Stimulated activated CD4-positive, alpha-beta T cell treated with anti-CD3 and anti-CD28 coated beads, Interleukin-2, amount 100 ng/mL, for 24 hours (primary cell): ENCODE measurements around the gene POLR2J3.
"Not testable (repeated sequence)": the region's sequence is repeated elsewhere in the genome, so short reads cannot be mapped to it uniquely, and the experiment has no call there.

Experiments used
- DNase-seq, 2 donors: peaks; one replicate each; pipeline ENCODE4 v3.0.0-alpha.2; 2020

Gene POLR2J3

DNA sequence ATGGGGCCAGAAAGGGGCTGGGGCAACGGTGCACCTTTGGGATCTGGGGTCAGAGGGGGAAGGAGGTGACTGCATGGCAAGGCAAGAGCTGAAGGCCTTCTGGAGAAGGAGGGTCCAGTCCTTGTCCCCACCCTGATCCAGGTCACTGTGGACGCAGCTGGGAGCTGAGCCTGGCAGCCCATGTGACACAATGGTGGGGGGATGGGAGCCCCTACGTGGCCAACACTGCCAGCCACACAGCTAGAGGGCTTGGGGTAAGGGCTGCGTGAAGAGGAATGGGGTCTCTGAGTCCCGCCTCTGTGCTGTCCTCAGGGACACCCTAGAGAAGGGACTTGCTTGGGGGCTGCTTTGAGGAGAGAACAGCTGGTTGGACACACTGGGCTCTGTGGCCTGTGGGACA lies 9.3 kb upstream of the POLR2J3 start:
- DNase-seq: not testable (repeated sequence)

DNA sequence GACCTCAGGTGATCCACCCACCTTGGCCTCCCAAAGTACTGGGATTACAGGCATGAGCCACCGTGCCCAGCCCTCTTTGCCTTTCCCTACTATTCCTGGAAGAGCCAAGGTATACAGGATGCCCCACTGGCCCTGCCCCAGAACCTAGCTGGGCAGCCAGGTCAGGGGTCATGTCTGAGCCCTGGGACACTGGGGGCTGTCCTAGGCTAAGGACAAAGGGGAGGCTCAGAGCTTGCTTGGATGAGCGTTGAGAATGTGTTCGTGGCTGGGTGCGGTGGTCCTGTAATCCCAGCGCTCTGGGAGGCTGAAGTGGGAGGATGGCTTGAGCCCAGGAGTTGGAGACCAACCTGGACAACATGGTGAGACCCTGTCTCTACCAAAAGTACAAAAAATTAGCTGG lies 6.1 kb upstream of the POLR2J3 start:
- not testable (repeated sequence) for DNase-seq

DNA sequence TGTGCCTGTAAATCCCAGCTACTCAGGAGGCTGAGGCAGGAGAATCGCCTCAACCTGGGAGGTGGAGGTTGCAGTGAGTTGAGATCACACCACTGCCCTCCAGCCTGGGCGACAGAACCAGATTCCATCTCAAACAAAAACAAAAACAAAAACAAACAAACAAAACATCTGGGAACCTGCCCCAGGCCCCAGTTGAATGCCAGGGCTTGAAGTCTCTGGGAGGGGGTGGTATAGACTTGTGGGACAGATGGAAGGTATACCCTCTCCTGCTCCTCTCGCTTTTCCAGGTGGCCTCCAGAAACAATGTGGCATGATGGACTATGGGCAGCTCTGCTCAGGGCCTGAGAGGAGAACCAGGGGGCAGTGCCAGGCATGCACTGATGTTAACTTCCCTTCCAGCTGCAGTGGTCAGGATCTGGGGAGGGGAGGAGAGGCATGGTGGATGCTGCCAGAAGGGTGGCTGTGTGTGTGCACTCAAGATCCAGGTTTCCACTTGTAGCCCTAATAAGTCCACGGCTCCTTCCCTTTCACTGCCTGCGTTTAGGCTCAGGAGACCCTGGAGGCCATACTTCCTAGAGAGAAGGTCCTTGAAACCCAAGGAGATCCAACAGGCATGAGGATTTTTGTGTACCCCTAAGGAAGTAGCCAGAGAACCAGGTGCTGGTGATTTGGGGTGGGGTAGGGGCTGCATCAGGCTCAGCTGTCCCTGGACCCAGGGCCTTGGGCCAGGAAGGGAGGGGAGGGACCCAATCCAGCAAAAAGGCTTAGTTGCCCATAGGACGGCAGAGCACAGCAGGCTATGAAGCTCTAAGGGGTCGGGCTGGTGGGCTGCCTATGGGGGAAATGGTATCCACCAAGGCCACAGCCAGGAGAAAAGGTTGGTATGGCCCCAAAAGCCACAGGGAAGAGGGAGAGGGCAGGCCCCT lies 5.2 kb upstream of the POLR2J3 start:
- peak in 1 of 2 donors; percentile 15 for DNase-seq

DNA sequence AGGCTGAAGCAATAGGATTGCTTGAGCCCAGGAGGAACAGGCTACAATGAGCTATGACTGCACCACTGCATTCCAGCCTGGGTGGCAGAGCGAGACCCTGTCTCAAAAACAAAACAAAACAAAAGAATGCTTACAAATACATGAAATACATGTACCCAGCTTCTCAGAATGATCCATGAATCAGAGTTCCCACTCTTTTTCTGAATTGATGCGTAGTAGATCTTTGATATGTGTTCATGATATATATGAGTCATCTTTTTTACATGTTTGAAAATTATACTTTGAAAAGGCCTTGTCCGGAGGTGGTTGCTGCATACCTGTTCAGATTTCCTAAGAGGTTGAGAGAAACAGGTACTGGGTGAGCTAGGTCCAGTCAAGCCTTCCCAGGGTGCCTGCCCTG lies 4.0 kb upstream of the POLR2J3 start:
- DNase-seq: not testable (repeated sequence)

DNA sequence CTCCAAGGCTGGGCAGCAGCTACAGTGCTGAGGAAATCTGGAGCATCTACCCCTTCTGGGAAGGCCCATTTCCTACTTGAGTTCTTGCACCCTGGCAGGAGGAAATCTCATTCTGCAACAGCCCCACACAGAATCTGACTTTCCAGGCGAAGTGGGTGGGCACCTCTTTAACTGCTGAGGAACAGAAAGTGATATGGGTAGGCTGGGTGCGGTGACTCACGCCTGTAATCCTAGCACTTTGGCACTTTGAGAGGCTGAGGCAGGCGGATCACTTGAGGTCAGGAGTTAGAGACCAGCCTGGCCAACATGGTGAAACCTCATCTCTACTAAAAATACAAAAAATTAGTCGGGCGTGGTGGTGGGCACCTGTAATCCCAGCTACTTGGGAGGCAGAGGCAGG lies 2.2 kb upstream of the POLR2J3 start:
- DNase-seq: not testable (repeated sequence)

DNA sequence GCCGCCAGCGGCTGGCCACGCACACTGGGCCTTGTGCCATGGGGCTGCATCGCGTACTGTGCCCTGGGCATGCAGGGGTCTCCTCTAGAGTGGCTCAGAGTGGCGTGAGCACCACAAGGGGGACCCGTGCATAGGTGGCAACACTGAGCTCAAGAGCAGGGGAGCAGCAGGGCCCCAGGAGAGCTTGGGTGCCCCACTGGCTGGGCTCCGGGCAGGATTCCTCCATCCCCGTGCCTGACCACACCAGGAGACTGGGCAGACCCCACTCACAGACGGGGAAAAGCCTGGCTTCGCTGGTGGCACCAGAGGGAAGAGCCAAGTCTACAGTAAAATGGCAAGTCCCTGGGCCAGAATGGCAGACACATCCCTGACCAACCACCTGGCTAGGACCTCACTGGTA lies 3.8 kb downstream of the POLR2J3 start:
- not testable (repeated sequence) for DNase-seq

DNA sequence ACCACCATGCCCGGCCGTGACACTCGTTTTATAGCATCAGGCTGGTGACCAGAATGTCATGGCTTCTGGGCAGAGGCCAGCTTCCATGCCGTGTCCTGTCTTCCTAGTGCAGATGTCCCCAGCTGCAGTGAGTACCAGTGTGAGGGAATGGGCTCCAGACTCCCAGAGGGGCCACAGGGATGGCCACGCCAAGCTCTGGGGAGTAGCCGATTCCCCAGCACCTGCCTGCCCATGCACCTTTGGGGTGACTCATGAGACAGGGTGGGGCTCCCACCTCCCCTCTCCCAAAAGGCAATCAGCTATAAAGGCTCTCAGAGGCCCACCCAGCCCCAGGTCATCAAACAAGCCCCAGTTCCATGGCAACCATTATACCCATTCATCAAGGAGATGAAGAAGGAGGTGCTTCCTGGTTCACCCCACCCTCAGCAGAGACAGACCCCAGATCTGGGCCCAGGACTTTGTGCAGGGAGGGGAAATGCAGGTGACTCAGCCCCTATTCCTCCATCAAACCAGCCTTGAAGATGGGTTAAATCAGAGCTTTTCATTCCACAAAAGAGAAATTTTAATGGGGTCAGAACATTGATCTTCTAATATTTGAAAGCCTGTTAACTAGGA lies 21.5 kb downstream of the POLR2J3 start, which contains the start of gene SPDYE2:
Gene SPDYE2, plus strand, starts transcription at position 419 of the 615 bp plus-strand sequence. CDS start 2,030 bp downstream, outside the sequence.
- DNase-seq: not testable (repeated sequence)

DNA sequence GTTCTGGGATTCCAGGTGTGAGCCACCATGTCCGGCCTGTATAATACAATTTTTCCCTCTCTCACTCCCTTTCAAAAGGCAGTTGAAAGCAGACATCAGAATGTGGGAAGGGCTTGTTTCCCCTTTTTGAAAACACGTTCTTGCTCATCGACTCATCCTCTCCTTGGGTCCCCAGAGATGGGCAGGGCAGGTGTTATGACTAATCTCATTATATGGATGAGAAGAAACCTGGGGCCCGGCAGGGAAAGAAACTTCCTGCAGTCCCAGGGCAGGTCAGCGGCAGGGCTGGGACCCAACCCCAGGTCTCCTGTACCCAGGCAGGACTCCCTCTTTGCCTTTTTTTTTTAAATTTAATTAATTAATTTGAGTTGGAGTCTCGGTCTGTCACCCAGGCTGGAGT lies 26.0 kb downstream of the POLR2J3 start:
- not testable (repeated sequence) for DNase-seq

DNA sequence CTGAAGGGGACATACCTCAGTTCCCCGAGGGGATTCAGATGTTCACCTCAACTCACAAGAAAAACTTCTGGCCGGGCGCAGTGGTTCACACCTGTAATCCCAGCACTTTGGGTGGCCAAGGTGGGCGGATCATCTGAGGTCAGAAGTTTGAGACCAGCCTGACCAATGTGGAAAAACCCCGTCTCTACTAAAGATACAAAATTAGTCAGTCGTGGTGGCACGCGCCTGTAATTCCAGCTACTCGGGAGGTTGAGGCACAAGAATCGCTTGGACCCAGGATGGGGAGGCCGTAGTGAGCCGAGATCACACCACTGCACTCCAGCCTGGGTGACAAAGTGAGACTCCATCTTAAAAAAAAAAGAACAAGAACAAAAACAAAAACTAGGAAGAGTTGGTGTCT lies 27.1 kb downstream of the POLR2J3 start:
- DNase-seq: not testable (repeated sequence)

DNA sequence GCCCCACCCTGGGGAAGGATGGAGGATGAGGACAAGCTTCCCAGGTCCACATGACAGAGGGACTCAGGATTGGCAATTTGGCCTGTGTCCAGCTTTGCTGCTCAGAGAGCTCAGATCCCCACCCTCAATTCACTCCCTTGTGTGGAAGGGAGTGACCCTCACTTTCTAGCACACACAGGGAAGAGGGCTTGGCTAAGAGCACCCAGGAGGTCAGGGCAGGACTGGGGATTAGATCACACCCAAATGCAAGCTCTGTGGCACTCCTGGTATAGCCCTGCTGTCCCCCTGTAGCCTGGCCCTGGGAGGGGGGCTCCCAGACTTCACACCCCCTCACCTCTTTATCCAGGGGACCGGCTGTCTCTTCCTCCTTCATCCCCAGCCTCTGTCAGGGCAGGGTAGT lies 28.0 kb downstream of the POLR2J3 start:
- not testable (repeated sequence) for DNase-seq

DNA sequence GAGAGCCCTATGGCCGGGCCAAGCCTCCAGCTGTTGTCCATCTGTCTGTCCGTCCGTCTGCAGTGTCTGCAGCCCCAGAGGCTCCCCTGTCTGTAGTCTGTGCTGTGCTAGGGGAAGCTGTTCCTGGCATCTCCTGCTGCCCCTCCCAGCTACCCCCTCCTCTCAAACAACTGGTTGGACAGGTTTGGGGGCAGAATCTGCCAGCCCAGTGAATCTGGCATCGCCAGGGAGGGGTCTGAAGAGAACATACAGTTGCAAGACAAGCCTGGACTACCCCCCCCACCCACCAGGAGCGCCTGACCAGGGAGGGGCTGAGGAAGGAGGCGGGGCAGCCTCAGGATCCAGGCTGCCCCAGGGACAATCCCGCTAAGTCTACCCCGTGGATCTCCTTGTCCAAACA lies 28.8 kb downstream of the POLR2J3 start, which contains the start of gene UPK3BL2:
Gene UPK3BL2, minus strand, starts transcription at position 101 of the 400 bp plus-strand sequence. Its CDS starts 60 bp downstream, at position 41.
- not testable (repeated sequence) for DNase-seq

DNA sequence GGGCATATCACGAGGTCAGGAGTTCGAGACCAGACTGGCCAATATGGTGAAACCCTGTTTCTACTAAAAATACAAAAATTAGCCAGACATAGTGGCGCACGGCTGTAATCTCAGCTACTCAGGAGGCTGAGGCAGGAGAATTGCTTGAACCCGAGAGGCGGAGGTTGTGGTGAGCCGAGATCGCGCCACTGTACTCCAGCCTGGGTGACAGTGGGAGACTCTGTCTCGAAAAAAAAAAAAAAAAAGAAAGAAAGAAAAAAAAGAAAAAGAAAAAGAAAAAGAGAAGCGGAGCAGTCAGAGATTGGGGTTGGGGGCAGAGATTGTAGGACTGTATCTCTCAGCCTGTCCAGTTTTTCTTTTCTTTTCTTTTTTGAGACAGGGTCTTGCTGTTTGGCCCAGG lies 29.6 kb downstream of the POLR2J3 start:
- DNase-seq: not testable (repeated sequence)

DNA sequence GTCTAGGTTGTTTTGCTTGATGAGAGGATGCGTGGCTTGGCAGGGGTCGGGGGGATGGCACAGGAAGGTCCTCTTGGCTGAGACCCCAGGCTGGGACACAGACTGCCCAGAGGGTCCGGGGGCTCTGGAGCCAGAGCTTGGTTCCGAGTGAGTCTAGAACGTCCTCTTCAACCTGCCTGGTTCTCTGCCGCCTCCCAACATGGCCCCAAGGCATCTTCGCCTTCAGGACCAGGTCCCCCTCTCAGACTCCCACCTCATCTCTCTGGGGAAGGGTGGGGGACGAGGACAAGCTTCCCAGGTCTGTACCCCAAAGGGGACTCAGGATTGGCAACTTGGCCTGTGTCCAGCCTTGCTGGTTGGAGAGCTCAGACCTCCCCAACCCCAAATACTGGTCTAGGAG lies 30.3 kb downstream of the POLR2J3 start:
- DNase-seq: not testable (repeated sequence)

DNA sequence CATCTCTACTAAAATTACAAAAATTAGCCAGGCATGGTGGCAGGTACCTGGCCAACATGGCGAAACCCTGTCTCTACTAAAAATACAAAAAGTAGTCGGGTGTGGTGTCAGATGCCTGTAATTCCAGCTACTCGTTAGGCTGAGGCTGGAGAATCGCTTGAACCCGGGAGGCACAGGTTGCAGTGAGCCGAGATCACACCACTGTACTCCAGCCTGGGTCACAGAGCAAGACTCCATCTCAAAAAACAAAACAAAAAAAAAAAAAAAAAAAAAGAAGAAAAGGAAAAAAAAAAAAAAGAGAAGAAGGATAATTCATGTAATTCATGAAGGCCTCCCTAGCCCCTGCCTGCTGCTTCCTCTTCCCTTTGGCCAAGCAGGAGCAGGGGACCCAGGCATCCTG lies 31.8 kb downstream of the POLR2J3 start:
- DNase-seq: not testable (repeated sequence)

DNA sequence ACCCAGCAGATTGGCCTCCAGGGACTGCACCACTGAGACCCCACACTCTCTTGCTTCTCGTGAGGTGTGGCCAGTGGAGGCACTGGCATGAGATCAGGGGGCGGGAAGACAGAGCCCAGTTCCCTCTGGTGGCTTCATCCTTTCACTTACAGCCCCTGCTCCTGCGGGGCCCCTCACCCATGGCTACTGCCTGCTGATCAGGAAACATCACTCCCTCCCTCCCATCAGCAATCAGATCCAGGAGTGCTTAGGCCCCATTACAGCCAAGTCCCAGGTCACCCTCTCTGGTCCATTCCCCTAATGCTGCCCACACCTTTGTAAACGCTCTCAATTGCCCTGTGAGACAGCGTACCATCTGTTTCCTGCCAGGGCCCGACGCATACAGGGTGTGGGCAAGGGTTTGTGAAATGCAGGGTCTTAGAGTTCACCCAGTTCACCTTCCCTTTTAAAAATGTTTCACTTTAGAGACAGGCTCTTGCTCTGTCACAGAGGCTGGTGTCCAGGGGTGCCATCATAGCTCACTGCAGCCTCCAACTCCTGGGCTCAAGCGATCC lies 37.2 kb downstream of the POLR2J3 start:
- DNase-seq: not testable (repeated sequence)

DNA sequence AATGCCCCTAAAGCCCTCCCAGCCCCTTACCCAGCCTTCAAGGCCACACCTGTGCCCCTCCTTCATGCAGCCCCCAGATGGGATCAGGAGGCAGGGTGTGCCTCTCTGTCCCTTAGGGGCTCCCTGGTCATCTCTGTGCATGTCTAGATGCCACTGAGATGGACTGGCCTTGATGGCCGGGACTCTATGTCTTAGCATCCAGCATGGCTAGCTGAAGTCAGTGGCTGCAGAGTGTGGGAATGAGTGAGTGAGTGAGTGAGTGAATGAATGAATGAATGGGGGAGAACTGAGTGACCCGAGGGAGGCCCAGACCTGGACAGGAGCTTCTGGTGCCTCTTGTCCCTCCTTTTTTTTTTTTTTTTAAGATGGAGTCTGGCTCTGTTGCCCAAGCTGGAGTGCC lies 40.3 kb downstream of the POLR2J3 start:
- DNase-seq: not testable (repeated sequence)

DNA sequence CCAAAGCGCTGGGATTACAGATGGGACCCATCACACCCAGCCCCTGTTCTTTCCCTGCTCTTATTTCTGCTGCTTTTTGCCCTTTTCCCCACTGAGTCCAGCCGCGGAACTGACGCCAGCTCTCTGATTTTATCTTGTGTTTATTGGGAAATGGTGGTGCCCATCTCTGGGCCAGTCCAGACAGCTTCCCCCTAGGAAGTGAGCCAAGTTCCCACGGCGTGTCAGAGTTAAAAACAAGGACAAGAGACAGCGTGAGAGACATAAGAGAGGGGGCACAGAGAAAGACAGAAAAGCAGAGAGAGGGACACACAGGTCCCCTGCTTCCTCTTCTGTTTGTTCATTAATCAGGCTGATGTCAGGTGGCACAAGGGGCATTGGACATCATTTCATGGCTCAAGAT lies 40.8 kb downstream of the POLR2J3 start:
- not testable (repeated sequence) for DNase-seq

DNA sequence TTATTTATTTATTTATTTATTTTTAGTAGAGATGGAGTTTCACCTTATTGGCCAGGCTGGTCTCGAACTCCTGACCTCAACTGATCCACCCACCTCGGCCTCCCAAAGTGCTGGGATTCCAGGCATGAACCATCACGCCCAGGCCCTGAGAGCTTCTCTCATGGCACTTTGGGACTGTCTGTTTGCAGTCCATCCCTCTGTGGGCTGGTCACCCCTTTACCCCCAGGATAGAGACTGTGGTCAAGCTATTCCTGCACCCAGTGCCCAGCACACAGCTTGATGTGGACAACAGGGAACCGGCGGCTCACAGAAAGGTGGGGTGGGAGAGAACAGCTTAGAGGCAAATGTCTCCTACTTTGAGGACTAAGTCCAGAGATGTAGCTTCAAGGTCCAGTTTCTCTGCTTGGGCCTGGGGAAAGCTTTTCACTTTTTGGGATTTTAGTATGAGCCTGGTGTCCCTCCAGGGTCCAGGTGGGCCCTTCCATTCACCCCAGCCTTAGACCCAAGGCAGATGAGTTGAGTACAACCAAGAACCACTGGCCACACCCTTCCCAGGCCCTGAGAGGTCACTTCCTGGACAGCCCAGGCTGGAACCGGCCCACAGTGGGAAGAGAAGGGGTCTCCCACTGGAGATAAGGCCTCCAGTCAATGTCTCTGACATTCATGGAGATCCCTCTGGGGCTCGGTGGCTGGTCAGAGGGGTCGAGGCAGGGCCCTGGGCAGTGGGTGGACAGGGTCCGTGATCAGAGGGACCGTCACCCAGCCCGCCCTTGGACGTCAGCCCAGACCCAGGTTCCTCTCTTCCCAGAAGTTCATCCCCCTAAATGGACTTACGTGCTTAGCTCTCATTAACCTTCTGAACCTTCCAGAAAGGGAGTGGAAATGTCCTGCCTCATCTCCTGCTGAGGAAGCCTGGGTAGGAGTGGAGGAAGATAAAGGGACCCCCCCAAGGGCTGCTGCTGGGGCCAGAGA lies 44.3 kb downstream of the POLR2J3 start:
- DNase-seq: not testable (repeated sequence)

DNA sequence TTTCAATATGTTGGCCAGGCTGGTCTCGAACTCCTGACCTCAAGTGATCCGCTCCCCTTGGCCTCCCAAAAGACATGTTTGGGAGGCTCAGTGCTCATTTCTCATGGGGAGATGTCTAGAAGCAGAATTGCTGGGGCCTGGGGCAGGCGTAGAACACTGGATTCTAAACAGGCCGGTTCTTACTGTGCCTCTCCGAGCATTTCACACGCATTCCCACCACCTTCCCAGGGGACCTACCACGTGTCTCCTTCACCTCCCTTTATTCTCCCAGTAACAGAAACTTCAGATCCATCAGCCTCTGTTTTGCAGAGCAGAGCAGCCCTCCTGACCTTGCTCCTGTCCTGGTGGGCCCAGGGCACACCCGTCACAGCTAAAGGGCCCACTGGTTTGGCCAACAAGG lies 45.2 kb downstream of the POLR2J3 start:
- DNase-seq: not testable (repeated sequence)

DNA sequence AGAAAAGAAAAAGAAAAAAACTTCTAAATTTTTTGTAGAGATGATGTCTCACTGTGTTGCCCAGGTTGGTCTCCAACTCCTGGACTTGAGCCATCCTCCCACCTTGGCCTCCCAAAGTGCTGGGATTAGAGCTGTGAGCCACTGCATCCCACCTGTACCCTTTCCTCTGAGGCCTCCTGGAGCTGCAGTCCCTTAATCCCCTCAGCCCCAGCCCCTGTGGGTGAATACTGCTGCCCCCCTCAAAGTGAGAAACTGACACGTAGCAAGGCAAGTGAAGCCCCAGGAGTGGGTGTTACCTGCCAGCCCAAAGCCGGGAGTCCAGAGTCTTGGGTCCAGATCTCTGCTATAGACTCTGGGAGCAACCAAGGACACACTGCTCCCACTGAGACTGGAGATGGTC lies 47.6 kb downstream of the POLR2J3 start:
- DNase-seq: not testable (repeated sequence)

DNA sequence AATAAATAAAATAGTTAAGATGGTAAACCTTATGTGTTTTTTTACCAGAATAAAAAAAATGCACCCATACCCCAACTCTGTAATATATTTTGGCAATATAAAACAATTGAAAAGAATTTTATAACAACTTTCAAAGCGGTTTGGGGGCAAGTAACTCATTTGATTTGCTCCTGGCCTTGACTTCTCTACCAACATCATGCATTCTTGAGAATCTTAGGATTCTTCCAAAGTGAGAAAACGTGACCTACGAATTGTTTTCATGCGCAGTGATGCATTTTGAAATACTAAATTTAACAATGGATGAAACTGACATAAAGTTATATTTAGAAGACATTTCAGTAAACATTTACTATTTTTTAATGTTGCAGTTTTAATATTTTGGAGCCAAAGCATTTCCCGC lies 51.6 kb downstream of the POLR2J3 start:
- not testable (repeated sequence) for DNase-seq

DNA sequence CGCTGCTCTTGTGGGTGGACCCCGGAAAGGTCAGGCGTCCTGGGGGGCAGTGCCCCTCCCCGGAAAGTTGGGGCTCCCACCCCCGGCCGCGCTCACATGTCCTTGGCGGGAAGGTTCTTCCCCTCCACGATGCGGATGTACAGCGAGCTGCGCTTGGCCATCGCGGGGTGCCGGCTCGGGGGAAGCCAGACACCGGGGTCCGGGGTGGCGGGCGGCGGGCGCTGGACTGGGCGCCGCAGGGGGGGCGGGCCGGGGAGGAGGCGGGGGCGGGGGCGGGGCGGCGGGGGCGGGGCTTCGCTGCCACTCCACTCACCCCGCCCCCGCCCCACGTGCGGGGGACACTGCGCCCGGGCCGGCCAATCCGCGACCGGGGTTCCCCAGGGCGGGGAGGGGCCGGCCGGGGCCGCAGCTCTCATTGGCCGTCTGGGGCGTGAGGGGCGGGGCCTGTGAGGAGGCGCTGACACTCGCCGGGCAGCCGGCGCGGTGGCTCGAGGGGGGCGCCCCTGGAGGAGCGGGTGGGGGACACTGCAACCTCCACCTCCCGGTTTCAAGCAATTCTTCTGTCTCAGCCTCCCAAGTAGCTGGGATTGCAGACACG lies 54.7 kb downstream of the POLR2J3 start, which contains the start of gene RASA4B:
Gene RASA4B, minus strand, starts transcription at position 228 of the 598 bp plus-strand sequence. Its CDS starts 67 bp downstream, at position 161.
- DNase-seq: not testable (repeated sequence)
